Suprapubic skin (tissue), 4 donors: ENCODE results near the gene GNAT3.

ENCODE experiments used
- POLR2A ChIP-seq, 2 donors: fragments of 450-650 bp; IDR thresholded peaks; one replicate each; pipeline ENCODE4 v1.6.1; 2017; ENCODE audit warnings: antibody characterized with exemption in 2 of 2, mild to moderate bottlenecking in 2 of 2, moderate library complexity in 2 of 2
- POLR2AphosphoS5 ChIP-seq, 3 donors: sonication (generic); formaldehyde crosslinking; IDR thresholded peaks; one replicate each; pipeline ENCODE4 v1.6.1; 2017; ENCODE audit warnings: antibody characterized with exemption in 3 of 3

DNA sequence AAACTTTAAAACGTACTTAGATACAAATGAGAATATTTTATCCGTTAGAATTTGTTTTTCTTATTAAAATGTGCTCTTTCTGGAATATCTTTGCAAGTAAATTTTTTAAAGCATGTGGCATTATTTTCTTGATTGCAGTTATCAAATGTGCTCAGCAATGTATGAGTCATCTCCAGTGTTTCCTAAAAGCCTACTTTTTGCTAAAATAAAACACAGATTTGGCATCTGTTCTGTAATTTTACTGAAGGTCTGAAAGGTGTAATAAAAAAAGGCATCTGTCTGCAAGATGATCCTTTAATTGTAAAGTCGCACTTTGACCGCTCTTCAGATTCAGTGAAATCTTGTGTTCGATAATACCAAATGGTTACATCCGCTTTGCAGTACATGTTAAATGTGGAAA is 3.4 kb downstream of the GNAT3 start:
- TF ChIP-seq POLR2AphosphoS5 (IDR thresholded peaks at IDR 0.05) (no peak), POLR2A (IDR thresholded peaks at IDR 0.05) (no peak)
